Activated naive CD4-positive, alpha-beta T cell treated with anti-CD3 and anti-CD28 coated beads, Interleukin-2, amount 50 U/mL, for 72 hours (primary cell): ENCODE measurements around the gene CPNE4. TPM values are rescaled to one million over a fixed set of nuclear protein-coding genes. Genes with fewer than 3 reads are reported as not detected.
"Not testable (repeated sequence)": the region's sequence is repeated elsewhere in the genome, so short reads cannot be mapped to it uniquely, and the experiment has no call there.

Experiments
- ATAC-seq, 2 donors: fragments of 150-1000 bp; cut with Tn5 transposase; 2 replicates each; pipeline ENCODE4 v1.10.0; 2021; ENCODE audit warnings: mild to moderate bottlenecking in 2 of 2, moderate library complexity in 2 of 2
- DNase-seq, 2 donors: peaks; one replicate each; pipeline ENCODE4 v3.0.0; 2021 to 2022; ENCODE audit warnings: low spot score in 2 of 2
- H3K27ac Mint-ChIP-seq, 2 donors: one replicate each; pipeline ENCODE4 v1.8.0; 2022; ENCODE audit warnings: mild to moderate bottlenecking in 2 of 2, mixed read lengths in 2 of 2
- H3K36me3 Mint-ChIP-seq, 2 donors: one replicate each; pipeline ENCODE4 v1.8.0; 2022; ENCODE audit warnings: mixed read lengths in 2 of 2
- H3K9me3 Mint-ChIP-seq, 2 donors: one replicate each; pipeline ENCODE4 v1.8.0; 2022; ENCODE audit warnings: mixed read lengths in 2 of 2
- total RNA-seq, 2 donors: library from RNA; stranded (reverse); gene quantifications; one replicate each; pipeline ENCODE4 v1.2.3, GENCODE V29; 2022

The CPNE4 gene
- under 1 TPM in 1 of 2 donors, not detected in 1; 0.07 TPM for total RNA-seq

DNA sequence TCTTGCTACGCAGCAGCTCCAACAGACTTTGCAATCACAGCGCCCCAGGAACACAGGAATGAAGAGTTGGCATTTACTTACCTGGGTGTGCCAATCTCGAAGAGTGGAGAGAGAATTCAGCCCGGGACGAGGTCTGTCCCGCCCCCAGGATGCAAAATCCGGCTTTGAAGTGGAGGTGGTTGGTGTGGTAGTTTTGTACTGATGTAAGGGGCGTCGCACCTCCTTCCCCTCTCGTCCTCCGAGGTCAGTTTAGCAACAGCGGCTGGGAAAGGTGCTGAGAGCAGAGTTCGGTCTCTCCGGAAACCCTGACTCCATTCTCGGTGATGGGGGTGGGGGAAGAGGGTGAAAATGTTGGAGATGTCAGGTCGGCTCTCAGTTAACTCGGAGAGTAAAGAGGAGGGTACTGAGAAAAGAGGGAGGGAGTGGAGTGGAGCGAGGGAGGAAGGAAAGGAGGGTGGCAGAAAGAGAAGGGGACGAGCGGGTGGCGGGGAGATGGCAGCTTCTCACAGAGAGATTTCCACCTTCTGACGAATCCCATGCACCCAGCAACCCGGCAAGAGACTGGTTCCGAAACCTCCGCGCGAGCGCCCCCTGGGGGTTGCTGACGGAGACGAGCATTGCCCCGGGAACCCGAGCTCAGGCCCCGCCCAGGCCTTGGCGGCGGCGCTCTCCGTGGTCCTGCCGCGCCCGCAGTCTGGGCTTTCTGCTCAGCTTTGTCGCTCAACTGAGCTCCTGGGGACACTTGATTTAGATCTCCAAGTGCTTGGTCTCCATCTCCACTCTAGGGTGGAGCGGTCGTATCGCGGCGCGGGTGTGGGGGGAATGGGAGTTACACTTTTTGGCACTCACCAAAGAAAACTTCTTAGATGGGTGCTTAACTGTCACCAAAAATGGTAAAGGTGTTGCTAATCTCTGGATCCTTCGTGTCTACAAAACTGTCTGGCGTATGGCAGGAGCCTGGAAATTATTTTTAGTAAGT, at the start of gene CPNE4:
Gene CPNE4, minus strand, starts transcription at position 529 of the 979 bp plus-strand sequence.
- H3K9me3 Mint-ChIP-seq = no peaks in the 10 kb centered on the region
- DNase-seq = peak in 1 of 2 donors; percentile 88
- H3K27ac Mint-ChIP-seq = no peak within 1 kb of the TSS
- H3K36me3 Mint-ChIP-seq = peaks cover 6 to 12% of the 10 kb centered on the region in 2 donors
- ATAC-seq = peak; percentile 59 to 98

DNA sequence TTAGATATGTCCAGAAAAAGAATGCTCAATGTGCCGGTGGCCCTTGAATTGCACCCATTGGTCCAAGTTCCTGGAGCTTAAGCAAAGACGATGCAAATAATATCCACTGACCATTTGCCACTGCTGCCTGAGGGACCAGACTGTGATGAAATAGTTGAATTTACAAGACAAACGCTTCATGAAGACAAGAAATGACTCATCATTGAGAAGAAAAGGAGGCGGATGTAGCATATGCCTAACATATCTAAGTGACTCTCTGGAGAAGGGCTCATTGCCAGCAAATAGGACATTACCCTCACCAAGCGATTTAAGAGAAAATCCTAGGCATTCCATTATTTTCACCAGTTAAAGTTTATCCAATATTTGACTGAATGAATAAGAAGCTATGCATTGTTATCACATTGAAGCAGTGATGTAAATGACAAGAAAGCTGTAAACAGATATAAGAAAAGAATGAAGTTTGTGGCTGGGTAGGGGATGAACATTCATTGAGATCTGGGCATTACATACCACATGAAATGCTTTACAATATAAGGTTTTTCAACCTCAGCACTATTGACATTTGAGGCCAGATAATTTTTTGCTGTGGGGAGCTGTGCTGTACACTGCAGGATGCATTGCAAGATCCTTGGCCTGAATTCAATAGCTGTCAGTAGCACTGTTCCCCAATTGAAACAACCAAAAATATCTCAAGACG, 48.9 kb upstream of the CPNE4 start:
- peaks cover 0 to 5% of the 10 kb centered on the region in 2 donors for H3K9me3 Mint-ChIP-seq
- DNase-seq (no peak), ATAC-seq (no peak)
- no peaks in the 10 kb centered on the region for H3K36me3 Mint-ChIP-seq
- H3K27ac Mint-ChIP-seq = no peak overlapping the region

DNA sequence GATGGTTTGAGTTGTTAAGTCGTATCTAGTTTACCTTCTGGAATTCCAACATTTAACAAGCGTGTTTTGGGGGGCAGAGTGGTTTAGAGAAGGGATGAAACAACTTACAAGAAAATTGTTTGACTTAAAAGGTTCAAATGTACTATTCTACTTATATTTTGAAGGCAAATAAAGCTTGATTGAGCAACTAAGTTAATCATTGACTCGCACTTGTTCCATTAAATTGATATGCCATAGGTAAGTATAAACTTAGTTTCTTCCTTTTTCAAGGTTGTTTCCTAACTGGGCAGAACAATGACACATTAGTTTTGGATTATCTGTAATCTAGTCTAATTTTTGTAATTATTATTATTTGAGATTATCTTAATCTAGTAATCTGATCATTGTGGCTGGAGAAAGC, 48.3 kb upstream of the CPNE4 start:
- Mint-ChIP-seq H3K9me3 (peaks cover 0 to 5% of the 10 kb centered on the region in 2 donors), H3K36me3 (no peaks in the 10 kb centered on the region), H3K27ac (no peak overlapping the region)
- no peak for ATAC-seq
- no peak for DNase-seq

DNA sequence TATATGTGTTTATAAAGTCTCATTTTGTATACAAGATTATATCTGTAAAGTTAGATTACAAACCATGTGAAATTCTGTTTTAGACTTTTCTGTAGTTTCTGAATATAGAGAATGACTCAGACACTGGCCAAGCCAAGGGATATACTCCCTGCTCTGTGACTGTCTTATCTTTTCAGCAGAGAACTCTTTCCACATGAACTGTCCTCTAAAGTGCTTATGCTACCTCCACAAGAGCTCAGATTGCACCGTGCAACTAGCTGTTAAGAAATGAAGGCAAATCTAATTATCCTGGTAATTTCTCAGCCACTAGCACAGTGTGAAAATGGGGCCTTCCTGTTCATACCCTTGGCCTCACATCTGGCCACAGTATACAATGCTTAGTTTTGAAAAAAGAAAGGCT, 44.3 kb upstream of the CPNE4 start:
- ATAC-seq = no peak
- H3K27ac Mint-ChIP-seq = no peak overlapping the region
- H3K9me3 Mint-ChIP-seq = peaks cover 0 to 5% of the 10 kb centered on the region in 2 donors
- no peak for DNase-seq
- no peaks in the 10 kb centered on the region for H3K36me3 Mint-ChIP-seq

DNA sequence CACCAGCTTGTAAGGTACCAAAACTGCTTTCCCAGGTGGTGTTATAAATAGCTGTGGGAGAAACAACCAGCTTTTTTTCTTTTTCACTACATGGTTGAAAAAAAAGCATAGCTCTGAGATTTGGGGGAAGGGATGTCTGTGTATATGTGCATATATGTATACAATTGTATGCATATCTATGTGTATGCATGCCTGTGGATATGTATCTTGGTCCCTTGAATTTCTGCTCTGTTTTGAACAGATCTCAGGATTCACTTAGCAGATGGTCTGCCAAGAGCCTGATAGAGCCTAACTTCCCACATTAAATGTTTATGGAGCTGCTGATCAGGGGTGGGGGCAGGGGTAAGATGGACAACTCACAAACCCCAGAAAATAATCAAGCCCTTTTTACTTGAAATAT, 39.0 kb upstream of the CPNE4 start:
- Mint-ChIP-seq H3K27ac (no peak overlapping the region), H3K9me3 (peaks cover 0 to 3% of the 10 kb centered on the region in 2 donors), H3K36me3 (no peaks in the 10 kb centered on the region)
- ATAC-seq (no peak), DNase-seq (no peak)

DNA sequence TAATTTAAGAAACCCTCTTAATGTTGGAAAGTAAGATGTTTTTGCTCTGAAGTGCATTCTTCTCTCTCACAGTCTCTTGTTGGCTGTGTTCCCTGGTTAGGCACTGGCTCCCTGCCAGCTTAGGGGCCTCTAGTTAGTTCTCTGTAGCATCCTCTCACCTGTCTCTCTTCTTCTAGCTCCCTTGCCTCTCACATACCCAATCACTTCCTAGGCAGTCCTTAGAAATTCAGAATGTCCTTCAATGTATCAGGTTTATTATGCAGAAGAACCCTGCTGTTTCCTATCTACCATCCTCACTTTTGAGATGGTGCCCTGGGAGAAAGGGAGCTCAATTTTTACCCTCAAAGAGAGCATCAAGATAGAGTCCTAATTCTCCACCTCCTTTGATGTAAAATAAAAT, 36.2 kb upstream of the CPNE4 start:
- H3K36me3 Mint-ChIP-seq = no peaks in the 10 kb centered on the region
- H3K27ac Mint-ChIP-seq = no peak overlapping the region
- peaks cover 0 to 3% of the 10 kb centered on the region in 2 donors for H3K9me3 Mint-ChIP-seq
- ATAC-seq (no peak), DNase-seq (no peak)

DNA sequence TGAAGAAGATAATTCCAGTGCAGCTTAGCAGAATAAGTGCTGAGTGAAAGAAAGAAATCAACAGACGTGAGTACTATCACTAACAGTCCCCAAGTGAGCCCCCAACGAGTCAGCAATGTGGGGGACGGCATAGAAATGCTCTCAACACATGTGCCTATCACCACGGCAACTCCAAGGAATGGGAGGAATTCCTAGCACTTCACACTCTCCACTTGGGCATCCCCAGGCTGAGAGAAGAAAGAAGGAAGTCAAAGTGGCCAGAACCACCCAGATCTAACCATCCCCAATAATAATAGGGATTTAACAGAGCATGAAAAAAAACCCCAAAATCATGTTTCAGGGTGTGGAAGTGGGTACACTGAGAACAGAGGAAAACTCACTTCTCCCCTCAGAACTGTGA, 29.3 kb upstream of the CPNE4 start:
- DNase-seq (no peak), ATAC-seq (no peak)
- Mint-ChIP-seq H3K9me3 (peaks cover 4 to 5% of the 10 kb centered on the region in 2 donors), H3K27ac (peak overlapping the region in 1 of 2 donors; percentile 10), H3K36me3 (no peaks in the 10 kb centered on the region)

DNA sequence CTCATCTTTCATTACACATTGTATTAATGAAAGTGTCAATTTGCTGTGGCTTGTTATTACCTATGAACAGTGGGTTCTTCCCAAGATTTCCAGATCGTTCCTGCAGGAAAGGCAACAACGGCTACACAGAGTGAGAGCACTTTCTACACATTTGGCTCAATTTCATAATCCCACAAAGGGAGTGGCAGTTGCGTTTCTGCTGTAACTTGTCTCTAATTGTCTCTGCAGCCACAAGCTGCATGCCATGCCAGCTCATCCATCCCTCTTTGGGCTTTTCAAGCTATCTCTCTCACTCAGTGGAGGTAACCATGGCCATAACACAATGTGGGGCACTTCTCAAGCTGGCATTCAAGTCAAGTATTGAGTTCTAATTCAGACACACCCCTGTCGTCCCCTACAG, 27.7 kb upstream of the CPNE4 start:
- peaks cover 4 to 8% of the 10 kb centered on the region in 2 donors for H3K9me3 Mint-ChIP-seq
- ATAC-seq = no peak
- no peak for DNase-seq
- no peaks in the 10 kb centered on the region for H3K36me3 Mint-ChIP-seq
- no peak overlapping the region for H3K27ac Mint-ChIP-seq

DNA sequence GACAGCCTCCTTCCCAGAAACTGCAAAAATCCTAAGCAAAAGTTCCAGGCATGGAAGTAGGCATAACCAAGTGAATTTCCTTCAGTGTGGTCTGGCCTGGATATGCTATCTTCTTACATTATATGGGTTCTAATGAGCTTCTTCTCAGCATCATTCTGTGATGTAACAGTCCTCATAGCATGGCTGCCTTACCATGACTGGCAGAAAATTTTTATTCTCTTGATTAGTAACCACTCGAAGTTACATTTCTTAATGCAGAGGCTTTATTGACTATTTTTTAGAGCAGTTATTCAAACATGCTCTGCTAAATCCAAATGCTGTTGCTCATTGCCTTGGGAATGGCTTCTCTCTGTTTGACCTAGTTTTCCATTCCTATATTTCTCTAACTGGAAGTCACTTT, 21.1 kb upstream of the CPNE4 start:
- no peaks in the 10 kb centered on the region for H3K36me3 Mint-ChIP-seq
- no peak for ATAC-seq
- no peak for DNase-seq
- H3K9me3 Mint-ChIP-seq = peaks cover 6 to 7% of the 10 kb centered on the region in 2 donors
- no peak overlapping the region for H3K27ac Mint-ChIP-seq

DNA sequence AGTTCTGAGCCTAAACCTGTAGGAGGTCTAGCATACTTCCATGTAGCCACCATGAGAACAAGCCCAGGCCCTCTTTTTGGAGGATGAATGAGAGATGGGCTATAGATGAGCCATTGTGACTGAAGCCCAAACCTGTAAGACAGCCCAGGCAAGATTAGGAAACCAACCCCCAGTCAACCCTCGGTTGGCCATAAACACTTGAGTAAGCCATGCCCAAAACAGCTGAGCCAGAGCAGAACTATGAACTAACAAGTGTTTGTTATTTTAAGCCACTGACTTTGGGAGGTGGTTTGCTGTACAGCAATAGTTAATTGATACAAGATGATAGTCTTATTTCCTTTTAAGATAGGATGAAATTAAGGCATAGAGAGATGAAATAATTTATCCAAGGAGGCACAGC, 12.4 kb upstream of the CPNE4 start:
- no peak for ATAC-seq

DNA sequence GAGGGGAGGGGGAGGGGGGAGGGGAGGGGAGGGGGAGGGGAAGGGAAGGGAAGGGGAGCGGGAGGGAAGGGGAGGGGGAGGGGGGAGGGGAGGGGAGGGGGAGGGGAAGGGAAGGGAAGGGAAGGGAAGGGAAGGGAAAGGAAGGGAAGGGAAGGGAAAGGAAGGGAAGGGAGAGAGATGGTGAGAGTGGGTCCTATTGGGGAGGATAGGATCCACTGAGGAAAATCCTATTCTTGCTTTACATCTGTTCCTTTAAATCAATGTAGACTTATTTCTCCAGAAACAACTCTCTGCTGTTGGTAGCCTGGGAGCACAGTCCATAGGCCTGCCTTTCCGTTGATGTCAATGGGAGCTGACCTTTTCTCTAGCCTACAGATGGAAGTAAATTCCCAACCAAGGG, 10.1 kb upstream of the CPNE4 start:
- not testable (repeated sequence) for H3K9me3 Mint-ChIP-seq, ATAC-seq, DNase-seq, H3K36me3 Mint-ChIP-seq, H3K27ac Mint-ChIP-seq

More for the DNA sequence above, 12.4 kb upstream of the CPNE4 start:
- Mint-ChIP-seq H3K36me3 (no peaks in the 10 kb centered on the region), H3K27ac (no peak overlapping the region), H3K9me3 (no peaks in the 10 kb centered on the region)
- DNase-seq = no peak

DNA sequence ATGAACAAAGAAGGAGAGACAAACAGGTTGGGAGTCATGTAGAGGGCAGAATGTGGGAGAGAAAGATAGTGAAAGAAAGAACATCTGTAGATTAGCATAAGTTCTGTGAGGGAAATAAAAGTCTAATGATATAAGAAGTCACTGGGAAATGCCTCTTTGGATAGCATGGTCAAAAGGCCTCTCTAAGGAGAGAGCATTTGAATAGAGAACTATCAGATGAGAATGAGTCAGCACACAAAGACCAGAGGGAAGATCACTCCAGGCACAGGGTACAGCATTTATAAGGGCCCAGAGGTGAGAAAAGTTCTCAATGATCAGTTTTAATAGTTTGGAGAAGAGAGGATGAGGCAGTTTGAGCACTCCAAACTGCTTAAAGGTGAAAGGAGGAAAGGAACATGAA, 7.9 kb upstream of the CPNE4 start:
- DNase-seq = no peak
- Mint-ChIP-seq H3K27ac (no peak overlapping the region), H3K36me3 (no peaks in the 10 kb centered on the region), H3K9me3 (no peaks in the 10 kb centered on the region)
- no peak for ATAC-seq

DNA sequence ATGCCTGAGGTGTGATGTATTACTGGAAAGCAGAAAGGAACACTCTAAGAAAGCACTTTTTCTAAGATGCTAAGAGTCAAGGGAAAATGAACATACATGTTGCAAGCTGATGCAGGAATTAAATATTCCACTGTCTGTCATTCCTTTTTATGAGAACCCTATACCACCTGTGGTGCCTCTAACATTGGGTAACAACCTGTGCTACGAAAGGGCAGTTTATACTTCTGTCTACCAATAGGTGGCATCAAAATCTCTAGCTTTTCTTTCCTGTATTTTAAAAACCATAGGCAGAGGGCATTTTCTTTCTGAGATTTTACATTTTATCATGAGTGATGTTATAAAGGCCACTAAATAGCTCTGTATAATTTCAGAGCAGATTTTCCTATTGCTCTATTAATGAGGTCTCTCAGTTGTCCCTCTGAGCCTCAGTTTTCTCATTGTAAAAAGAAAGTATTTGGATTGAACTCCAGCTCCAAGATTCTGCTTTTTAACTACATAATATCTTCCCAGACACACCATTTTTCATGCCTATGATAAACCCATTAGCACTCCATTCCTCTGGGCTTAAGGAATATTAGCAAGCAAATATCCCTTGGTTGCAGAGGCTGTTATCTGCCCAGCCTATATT, 3.5 kb upstream of the CPNE4 start:
- Mint-ChIP-seq H3K36me3 (peaks cover 6 to 12% of the 10 kb centered on the region in 2 donors), H3K27ac (no peak overlapping the region), H3K9me3 (no peaks in the 10 kb centered on the region)
- ATAC-seq (no peak), DNase-seq (no peak)

DNA sequence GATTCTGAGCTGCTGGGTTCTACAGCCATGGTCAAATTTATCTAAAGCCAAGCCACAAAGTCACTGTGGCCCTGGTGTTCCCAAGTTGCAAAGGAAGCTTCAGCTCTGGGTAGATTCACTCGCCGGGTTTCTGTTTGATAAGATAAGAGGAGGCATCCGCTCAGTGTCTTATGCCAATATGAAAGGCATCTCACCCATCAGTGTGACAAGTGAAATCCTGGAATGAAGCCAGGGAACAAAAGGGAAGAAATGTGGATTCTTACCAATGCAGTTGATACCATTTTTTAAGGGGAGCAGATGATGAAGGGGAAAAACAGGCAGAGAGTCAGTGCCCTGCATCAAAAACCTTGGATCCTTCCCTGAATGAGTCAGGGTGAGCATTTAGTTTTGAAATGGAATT, 2.8 kb upstream of the CPNE4 start:
- no peak for DNase-seq
- Mint-ChIP-seq H3K9me3 (no peaks in the 10 kb centered on the region), H3K27ac (no peak overlapping the region), H3K36me3 (peaks cover 6 to 12% of the 10 kb centered on the region in 2 donors)
- no peak for ATAC-seq

DNA sequence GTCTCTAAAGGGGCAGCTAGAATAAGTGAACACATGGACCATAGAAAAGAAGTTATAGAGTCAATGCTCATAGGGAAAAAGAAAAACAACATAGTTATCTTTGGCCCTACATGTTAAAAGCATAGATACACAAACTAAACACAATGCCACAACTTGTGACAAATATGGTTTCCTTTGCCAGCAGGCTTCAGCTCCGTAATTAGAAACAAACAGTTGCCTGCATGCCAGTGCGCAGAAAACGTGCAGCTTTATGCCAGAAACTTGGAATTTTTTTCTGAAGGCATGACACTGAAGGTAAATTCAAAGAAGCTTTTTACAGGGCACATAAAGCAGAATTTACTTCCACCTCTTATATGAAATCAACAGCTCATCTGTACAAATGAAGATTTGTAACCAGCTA, 2.2 kb upstream of the CPNE4 start:
- Mint-ChIP-seq H3K9me3 (no peaks in the 10 kb centered on the region), H3K36me3 (peaks cover 6 to 12% of the 10 kb centered on the region in 2 donors), H3K27ac (no peak overlapping the region)
- DNase-seq = no peak
- no peak for ATAC-seq

DNA sequence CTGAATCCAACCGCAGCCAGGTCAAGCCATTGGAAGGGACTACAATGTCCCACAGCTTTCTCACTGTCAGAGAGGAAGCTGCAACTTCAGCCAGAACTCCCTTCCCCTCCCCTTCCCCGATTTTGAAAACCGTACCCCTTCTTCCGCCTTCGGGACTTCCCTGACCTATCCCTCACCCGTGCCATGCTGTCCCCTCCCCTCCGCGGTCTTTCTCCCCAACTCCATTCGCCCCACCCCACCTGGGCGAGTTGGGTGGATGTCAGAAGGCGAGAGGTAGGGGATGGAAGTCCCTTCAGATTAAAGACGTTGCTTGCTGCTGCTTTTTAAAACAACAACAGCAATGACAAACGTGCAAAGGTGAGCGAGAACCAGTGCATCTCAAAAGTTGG, 723 bp downstream of the CPNE4 start:
- ATAC-seq (no peak), DNase-seq (no peak)
- H3K27ac Mint-ChIP-seq = no peak overlapping the region
- peaks cover 6 to 12% of the 10 kb centered on the region in 2 donors for H3K36me3 Mint-ChIP-seq
- no peaks in the 10 kb centered on the region for H3K9me3 Mint-ChIP-seq

DNA sequence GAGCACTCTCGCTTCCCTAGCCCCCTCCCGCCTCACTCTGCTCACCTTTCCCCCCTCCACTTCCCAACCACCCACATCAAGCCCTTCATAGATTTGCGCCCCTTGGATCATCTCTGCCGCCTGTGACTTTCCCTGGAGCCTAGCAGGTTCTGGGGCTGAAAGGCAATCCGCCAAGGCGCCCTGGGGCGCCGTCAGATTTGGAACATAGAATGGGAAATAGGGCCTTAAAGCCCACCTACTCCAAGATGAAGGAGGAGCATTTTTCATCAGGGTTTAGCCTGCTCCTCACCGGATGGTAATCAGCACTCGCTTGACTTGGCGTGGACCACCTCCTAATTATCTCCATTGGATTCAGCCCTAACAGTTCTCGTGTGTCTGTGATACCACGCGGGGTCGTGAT, 1.3 kb downstream of the CPNE4 start:
- Mint-ChIP-seq H3K9me3 (no peaks in the 10 kb centered on the region), H3K27ac (no peak overlapping the region), H3K36me3 (peaks cover 6 to 12% of the 10 kb centered on the region in 2 donors)
- no peak for DNase-seq
- no peak for ATAC-seq
